GM10847 (cell line): ENCODE results near the gene MAP2K5.

Experiments used
- POLR2A ChIP-seq: IDR thresholded peaks from 2 replicates; pipeline ENCODE4 v1.6.1; 2011; ENCODE audit not compliant: insufficient read length; ENCODE audit errors: extremely low read depth

The MAP2K5 gene

DNA sequence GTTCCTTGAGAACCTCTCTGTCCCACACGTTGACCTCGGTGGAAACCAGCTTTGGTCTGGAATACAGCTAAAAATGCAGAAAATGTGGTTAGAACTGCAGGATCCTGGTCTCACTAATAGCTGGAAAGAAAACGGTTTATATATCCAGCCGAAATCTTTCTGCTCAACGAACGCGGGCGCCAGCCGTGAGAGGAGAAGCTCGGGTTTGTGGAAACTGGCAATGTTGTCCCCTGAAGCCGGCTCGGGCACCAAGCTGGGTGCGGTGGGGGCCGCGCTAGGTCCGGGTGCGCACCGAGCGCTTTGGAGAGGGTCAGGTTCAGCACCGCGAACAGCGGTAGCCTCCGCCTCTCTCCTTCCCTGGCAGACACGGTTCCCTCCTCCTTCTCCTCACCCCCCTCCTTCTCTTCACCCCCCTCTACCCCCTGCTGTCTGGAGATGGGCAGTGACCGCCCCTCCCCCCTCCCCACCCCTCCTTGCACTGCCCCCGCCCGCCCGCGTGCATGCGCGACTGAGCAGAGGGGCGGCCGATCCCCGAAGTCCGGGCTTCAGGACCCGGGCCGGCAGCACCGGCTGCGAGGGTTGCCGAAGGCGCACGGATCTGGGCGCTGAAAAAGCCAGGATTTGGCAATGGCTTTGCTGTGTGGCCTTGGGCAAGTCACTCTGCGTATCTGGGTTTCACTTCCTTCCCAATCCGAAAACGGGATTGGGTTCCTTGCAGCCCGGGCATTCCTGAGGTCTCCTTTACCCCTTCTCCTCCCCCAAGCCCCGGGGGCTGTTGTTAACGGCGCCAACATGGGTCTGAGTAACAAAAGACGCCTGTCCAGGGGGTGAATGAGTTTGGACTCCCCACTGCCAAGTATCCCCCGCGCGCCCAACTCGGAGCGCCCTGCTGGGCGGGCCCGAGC lies 282.7 kb downstream of the MAP2K5 start, which contains the start of gene SKOR1:
SKOR1 (plus strand) TSS at position 534 of the 905 bp plus-strand sequence; CDS start at position 628, 94 bp downstream.
- TF ChIP-seq POLR2A = no peak

DNA sequence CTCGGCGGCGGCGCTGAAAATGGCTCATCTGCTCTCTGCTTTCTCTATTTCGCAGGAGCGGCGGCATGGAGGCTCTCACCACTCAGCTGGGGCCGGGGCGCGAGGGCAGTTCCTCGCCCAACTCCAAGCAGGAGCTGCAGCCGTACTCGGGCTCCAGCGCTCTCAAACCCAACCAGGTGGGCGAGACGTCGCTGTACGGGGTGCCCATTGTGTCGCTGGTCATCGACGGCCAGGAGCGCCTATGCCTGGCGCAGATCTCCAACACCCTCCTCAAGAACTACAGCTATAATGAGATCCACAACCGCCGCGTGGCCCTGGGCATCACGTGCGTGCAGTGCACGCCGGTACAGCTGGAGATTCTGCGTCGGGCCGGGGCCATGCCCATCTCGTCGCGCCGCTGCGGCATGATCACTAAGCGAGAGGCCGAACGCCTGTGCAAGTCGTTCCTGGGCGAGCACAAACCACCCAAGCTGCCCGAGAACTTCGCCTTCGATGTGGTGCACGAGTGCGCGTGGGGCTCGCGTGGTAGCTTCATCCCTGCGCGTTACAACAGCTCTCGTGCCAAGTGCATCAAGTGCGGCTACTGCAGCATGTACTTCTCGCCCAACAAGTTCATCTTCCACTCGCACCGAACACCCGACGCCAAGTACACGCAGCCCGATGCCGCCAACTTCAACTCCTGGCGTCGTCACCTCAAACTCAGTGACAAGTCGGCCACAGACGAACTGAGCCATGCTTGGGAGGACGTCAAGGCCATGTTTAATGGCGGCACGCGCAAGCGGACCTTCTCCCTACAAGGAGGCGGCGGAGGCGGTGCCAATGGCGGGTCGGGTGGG lies 283.6 kb downstream of the MAP2K5 start:
- TF ChIP-seq POLR2A = no peak

DNA sequence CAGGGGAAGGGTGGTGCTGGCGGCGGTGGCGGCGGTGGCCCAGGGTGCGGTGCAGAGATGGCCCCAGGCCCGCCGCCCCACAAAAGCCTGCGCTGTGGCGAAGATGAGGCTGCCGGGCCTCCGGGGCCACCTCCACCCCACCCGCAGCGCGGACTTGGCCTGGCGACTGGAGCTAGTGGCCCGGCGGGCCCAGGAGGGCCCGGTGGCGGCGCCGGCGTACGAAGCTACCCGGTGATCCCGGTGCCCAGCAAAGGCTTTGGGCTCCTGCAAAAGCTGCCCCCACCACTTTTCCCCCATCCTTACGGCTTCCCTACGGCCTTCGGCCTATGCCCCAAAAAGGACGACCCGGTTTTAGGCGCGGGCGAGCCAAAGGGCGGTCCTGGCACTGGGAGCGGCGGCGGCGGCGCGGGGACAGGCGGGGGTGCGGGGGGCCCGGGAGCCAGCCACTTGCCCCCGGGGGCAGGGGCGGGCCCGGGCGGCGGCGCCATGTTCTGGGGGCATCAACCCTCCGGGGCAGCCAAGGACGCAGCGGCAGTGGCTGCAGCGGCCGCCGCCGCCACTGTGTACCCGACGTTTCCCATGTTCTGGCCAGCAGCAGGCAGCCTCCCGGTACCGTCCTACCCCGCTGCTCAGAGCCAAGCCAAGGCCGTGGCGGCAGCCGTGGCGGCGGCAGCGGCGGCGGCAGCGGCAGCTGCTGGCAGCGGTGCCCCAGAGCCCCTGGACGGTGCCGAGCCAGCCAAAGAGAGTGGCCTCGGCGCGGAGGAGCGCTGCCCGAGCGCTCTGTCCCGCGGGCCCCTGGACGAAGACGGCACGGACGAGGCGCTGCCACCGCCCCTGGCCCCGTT lies 284.4 kb downstream of the MAP2K5 start:
- TF ChIP-seq POLR2A = no peak

DNA sequence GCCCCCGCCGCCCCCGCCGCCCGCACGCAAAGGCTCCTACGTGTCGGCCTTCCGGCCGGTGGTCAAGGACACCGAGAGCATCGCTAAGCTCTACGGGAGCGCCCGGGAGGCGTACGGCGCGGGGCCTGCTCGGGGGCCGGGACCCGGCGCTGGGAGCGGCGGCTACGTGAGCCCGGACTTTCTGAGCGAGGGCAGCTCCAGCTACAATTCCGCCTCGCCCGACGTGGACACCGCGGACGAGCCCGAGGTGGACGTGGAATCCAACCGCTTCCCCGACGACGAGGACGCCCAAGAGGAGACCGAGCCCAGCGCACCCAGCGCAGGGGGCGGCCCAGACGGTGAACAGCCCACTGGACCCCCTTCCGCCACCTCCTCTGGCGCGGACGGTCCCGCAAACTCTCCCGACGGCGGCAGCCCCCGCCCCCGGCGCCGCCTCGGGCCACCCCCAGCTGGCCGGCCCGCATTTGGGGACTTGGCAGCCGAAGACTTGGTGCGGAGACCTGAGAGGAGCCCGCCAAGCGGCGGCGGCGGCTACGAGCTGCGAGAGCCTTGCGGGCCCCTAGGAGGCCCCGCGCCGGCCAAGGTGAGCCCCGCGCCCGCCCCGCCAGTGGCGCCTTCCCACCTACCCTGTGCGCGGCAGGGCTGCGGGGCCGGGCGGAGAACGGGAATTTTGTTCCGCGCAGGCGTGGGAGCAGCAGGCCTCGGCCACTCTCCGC lies 285.2 kb downstream of the MAP2K5 start:
- TF ChIP-seq POLR2A = no peak

DNA sequence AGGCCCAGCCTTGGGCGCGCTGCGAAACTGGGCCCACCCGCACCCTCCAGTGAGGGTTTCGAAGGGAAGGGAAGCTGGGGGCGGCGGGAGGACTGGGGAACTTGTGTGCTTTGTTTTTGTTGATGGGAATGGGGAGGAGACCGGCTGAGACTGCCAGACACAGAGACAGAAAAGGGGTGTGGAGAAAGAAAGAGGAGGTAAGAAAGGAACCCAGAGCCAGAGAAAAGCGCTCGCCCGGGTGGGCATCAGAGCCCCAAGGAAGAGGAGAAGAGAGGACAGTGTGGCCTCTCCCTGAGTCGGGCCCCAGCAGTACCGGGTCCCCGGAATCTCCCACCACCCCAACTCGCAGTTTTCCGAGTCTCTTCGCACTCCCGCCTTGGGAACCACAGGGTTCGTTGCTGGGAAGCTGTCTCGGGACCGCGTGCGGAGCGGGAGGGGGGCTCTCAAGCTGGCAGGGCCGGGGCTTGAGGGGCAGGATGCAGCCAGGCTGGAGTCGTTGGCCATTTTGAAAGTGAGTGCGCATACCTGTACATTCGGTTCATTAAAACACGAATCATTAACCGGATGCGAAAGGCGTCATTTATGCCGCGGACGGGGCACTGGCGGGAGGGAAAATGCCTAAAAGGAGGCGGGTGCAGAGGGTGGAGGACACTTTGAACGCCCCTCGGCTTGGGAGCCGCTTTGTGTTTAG lies 285.9 kb downstream of the MAP2K5 start:
- TF ChIP-seq POLR2A = no peak

DNA sequence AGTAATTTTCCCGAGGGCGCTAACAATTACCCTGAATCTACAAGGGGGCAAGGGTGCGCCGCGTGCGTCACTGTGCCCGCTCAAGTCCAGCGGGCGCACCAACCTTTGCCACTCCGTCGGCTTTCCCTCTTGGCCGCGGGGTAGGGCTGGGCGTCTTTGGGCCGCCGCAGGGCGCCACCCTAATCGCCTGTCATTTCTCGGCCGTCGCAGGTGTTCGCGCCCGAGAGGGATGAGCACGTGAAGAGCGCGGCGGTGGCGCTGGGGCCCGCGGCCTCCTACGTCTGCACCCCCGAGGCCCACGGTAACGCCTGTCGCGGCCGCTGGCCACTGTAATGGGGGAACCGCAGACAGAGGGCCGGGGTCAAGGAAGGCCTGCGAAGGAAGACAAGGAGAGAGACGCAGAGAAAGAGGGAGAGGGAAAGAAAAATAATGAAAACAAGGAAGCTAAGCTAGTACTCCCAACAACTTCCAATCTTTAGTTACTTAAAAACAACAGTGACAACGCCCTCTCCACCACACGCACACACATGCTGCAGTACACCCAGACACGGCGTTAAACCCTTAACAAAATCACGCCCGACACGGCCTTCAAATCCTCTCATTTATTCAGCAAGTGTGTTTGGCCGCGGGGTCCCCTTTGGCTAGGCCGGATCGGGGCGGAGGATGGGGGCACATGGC lies 286.6 kb downstream of the MAP2K5 start:
- TF ChIP-seq POLR2A = no peak

DNA sequence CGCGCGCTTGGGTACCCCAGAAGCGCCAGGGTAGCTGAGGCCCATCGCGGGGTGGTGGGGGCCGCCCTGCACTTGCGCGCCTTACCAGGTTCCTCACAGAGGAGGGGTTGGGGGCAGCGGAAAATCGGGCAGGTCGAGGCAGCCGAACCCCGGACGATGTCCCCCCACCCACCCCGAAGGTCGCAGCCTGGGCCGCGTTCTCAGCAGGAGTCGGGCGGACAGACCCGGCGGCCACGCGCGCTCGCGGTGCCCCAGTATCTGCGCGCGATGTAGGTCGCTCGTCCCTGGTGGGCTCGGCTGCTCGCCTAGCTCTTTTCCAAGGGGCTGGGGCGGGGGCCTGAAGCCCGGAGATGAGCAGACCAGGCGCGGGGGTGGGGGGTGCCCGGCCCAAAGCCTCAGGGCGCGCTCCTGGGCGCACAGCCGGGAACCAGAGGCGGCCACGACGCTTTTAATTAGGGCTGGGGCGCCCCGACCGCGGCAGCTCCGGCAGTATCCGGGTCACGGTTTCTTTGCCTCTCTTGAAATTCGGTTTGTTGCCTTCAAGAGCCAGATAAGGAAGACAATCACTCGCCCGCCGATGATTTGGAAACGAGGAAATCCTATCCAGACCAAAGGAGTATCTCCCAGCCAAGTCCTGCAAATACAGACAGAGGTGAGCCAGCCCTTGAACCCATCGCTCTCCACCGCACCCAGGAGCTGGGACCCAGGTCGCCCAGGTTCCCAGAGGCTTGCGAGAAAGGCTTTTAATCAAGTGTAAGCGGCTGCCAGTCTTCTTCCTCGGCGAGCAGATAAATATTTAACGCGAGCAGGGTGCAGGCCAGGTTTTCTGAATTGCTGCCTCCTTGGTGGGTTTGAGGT lies 287.4 kb downstream of the MAP2K5 start:
- no peak for TF ChIP-seq POLR2A

DNA sequence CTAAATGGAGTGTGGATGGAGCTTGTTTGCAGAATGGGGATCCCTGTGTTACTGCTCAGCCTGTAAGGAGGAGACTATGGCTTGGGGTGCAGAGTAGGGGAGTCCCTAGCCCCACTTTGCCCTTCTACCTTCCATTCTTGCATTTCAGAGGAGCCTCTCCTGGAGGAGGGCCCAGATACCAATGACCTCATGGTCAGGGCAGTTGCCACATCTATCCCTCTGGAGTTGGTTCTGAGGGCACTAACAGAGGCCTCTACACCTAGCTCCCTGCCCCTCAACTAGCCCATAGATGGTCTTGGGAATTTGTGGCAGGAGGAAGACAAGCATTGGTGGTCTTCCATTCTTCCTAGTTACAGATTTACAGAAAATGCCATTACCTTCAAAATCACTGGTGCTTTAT lies 288.9 kb downstream of the MAP2K5 start:
- no peak for TF ChIP-seq POLR2A

DNA sequence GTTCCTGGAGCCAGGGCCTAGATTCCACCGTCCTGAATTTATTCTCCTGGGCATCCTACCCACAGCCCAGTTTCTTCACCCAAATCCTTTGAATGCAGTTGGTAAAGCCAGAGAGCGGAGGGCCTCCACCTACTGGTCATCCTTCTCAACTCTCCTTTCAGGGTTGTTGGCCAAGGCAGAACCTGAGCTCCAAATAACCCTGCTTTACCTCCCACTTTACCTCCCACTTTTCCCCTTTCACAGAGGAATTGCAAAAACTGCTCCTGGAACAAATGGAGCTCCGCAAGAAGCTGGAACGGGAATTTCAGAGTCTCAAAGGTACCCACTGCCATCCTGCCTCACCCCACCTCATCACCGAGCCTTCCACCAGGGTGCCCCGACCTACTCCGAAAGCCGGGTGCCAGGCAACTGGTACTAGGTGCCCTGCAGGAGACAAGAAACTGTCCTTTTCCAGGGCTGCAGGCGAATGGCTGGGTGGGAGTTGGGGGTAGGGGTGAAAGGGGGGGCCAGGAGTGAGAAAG lies 289.6 kb downstream of the MAP2K5 start:
- TF ChIP-seq POLR2A = no peak

DNA sequence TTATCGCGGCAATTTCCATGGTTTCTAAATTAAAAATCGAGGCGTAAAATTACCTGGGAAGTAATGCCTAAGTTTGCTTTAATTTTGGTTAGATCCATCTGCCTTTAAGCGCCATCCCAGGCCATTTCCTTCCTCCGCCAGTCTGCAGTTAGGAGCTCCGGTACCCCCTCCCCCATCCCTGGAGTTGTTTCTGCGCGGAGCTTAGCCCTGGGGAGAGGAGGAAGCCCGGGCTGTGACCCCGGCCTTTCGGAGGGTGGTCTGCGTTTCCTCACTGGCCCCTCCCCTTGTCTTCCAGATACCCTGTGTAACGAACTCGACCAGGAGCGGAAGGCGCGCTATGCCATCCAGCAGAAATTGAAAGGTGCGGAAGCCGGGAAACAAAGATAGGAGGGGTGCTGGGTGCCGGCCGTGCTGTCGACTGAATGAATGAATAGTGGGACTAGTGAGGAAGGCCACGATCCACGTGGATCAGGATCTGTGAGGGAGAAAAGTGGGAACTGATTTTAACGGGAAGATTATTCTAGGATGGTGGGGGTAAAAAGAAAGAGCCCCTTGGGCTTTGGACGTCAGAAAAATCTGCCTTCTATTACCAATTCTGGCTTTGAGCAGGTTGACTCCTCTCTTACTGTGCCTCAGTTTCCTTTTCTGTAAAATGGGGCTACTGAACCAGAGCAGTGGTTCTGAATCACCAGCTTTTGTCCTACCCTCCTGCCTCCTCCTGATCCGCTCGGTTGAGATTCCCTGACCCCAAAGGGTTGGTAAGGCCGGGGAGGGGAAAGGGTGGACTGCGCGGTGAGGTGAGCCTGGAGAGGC lies 290.6 kb downstream of the MAP2K5 start:
- TF ChIP-seq POLR2A = no peak

DNA sequence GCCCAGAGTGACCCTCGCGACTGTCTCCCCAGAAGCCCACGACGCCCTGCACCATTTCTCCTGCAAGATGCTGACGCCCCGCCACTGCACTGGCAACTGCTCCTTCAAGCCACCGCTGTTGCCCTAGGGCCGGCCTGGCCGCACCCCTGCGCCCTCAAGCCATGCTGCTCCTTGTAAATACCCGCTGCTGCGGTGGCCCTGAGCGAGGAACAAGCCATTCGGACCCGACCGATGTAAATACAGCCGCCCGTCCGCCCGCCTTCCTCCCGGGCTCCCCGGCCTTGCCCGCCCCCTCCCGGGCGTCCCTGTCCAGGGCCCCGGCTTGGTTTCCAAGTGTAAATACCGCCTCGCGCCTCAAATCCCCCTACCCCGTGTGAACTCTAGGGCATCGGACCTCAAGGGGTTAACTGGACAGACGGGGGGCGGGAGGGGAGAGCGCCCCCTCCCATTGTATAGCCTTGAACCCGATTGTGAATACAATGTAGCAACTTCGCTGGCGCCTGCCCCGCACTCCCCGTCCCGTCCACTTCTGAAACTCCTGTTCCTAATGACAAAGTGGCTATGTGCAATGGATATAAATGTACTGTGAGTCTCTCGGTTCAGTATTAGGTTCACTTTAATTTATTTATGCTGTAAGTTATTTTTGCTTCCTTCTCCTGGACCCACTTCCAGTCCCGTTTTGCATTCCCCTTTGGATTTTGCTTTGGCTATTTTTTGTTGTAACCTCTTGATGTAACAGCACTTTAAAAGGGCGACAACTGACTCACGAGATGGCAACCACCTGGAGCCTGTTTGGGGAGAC lies 291.4 kb downstream of the MAP2K5 start:
- TF ChIP-seq POLR2A = no peak
